HCT116 (cell line): ENCODE results near the gene B3GALNT1.

Experiments used
- CTCF ChIP-seq, 3 experiments: fragments of 200-600 bp in 1 of 3; sonication (generic) in 1 of 3; IDR thresholded peaks in 2 of 3; conservative IDR thresholded peaks in 1 of 3; 2 replicates each; pipeline ENCODE4 v1.5.1; 2012 to 2017; ENCODE audit warnings: low read depth in 2 of 3, low read length in 2 of 3, antibody characterized with exemption in 1 of 3, borderline replicate concordance in 1 of 3, control low read depth in 1 of 3, mild to moderate bottlenecking in 1 of 3, mixed read lengths in 1 of 3, mixed run types in 1 of 3, moderate library complexity in 1 of 3; ENCODE audit not compliant: insufficient read depth in 1 of 3
- EZH2 ChIP-seq: fragments of 200-600 bp; sonication (generic); IDR thresholded peaks from 2 replicates; pipeline ENCODE4 v1.6.1; 2017; ENCODE audit warnings: antibody characterized with exemption, mixed run types
- RAD21 ChIP-seq: IDR thresholded peaks from 2 replicates; pipeline ENCODE4 v1.6.1; 2012; ENCODE audit warnings: low read depth, mild to moderate bottlenecking
- SRF ChIP-seq: IDR thresholded peaks from 2 replicates; pipeline ENCODE4 v1.6.1; 2012; ENCODE audit warnings: low read depth
- TCF7L2 ChIP-seq: IDR thresholded peaks from 2 replicates; pipeline ENCODE4 v1.7.0; 2011; ENCODE audit warnings: borderline replicate concordance, inconsistent platforms; ENCODE audit not compliant: insufficient read depth, insufficient read length; ENCODE audit errors: extremely low read depth
- ZFX ChIP-seq: fragments of 450-650 bp; IDR thresholded peaks from 2 replicates; pipeline ENCODE4 v1.6.1; 2017
- ZNF274 ChIP-seq: fragments of 200-500 bp; sonication (Bioruptor generic); IDR thresholded peaks from 2 replicates; pipeline ENCODE4 v1.6.1; 2014; ENCODE audit warnings: mild to moderate bottlenecking, low read depth, low read length, inconsistent platforms

- no peak for TF ChIP-seq ZNF274
- TF ChIP-seq CTCF (IDR thresholded peaks at IDR 0.05 in 2 of 3, conservative IDR thresholded peaks at IDR 0.05 in 1 of 3; ENCODE audit: borderline replicate concordance in 1 of 3, insufficient read depth in 1 of 3, low read depth in 2 of 3, low read length in 2 of 3), result no peak
- no peak for TF ChIP-seq ZFX
- no peak for TF ChIP-seq TCF7L2
- TF ChIP-seq EZH2, result no peak
- no peak for TF ChIP-seq RAD21
- no peak for TF ChIP-seq SRF
Observed at GRCh38 chr3:161042023-161042501, 63.1 kb downstream of the B3GALNT1 start.
